Measurements from ENCODE around the gene SRSF5.
A peak's percentile ranks its signal among the peaks of the same experiment; 100 is the strongest.
"Not testable (repeated sequence)": the region's sequence is repeated elsewhere in the genome, so short reads cannot be mapped to it uniquely, and the experiment has no call there.

SRSF5 gene

DNA sequence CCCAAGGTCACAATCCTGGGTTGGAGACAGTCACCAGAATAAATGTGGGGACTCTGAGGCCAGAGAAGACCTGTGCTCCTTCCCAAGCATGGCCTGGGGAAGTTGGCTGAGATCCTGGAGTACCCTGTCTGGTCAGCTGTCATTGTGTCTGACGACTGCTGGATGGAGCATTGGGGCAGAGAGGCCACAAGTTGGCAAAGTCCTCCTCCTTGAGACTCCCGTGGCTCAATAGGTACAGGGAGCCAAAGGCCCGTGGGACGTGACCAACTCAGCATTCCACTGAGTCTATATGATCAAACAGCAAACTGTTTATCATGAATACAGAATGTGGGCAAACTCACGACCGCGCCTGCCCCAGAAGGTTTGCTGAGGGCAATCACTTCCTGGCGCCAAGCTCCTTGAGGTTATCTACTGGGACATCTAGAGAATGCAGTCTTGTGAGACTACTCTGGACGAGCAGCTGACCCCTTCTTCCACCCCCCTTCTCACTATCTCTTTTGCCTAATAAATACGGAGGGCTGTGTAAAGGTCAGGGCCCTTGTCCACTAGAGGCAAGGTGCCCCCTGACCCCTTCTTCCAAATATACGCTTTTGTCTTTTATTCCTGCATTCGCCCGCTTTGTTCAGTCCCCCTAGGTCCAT lies 44.4 kb downstream of the SRSF5 start:
- DNase-seq = no peak

GRCh38 chr14:69811868-69812252 lies 44.9 kb downstream of the SRSF5 start:
- no peak for DNase-seq

DNA sequence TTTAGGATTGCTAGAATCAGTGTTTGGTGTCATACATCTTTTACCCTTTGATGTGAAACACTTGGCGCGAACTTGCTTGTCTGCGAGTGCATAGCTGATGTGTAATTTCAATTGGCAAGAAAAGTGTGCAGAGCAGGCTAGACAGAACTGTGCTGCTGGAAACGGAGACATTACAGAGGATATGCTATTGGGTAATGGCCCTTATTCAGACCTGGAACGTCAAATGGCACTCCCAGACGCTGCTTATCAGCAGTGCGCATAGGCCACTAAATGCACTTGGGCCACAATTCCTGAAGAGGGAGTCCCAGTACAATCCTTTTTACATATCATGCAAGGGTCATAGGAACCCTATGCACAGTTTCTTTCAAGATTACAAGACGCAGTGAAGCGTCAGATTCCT lies 45.8 kb downstream of the SRSF5 start:
- DNase-seq = no peak

- DNase-seq = not testable (repeated sequence)
Measured at GRCh38 chr14:69813346-69813745, 46.4 kb downstream of the SRSF5 start.

DNA sequence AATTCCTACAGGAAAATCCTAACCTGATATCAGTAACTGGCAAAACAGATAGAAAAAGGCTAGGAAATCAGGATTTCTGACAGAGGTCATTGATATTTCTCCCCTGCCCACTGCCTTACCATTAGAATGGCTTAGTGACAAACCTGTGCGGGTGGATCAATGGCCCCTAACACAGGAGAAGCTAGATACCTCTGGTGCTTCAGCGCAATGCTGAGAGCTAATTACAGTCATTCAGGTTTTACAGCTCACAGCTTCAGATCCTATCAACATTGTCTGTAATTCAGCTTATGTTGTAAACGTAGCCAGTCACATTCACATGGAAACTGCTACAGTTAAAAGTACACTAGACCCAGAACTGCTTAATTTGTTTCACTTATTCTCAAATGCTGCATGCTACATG lies 47.5 kb downstream of the SRSF5 start:
- DNase-seq = no peak

GRCh38 chr14:69815556-69815955 lies 48.6 kb downstream of the SRSF5 start:
- no peak for DNase-seq

DNA sequence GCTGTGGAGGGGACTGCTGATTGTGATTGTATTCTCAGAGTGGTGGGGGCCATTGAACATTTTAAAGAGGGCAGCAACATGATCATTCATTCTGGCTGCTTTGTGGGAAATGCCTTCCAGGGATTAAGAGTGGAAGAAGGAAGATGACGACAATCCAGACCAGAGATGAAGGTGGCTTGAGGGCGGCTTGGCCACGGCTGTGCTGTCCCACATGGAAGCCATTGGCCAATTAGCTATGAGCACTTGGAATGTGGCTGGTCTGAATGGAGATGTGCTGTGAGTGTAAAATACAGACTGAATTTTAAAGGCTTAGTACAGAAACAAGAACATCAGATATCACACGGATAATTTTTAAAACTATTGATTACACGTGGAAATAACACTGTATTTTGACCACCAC lies 49.3 kb downstream of the SRSF5 start:
- DNase-seq = no peak

DNA sequence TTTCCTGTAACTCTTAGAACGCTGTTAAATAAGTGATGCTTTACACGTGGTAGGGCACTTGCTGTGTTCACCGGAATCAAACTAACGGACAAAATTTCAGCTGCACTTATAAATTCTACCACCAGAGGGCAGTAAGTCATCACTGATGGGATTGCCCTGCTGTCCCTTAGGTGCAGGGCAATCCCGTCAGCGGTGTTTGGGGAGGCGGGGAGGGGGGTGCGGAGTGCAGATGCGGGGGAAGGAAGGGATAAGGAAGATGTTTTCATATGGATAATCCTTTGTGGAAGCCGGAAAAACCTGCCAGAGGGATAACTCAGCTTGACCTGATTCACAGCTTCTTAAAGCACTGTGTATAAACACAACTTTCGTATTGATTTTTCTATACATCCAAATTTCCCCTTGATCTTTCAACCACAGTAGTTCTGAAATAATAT lies 51.8 kb downstream of the SRSF5 start:
- DNase-seq = peak; percentile 8

GRCh38 chr14:69819607-69820006 lies 52.7 kb downstream of the SRSF5 start:
- DNase-seq = no peak

DNA sequence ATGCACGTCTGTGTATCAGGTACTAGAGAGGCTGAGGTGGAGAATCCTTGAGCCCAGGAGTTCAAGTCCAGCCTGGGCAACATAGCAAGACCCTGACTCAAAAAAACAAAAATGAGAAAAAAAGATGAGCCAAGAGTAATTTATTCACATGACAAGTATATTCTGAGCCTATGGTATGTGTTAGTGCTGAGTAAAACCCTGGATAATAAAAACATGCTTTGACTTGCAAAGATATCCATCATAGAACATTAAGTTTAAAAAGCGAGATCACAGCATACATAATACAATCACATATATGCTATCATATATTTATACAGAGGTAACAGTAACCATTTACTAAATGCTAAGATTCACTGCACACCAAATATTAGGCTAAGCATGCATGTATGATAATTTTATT lies 54.0 kb downstream of the SRSF5 start:
- DNase-seq = no peak

All from amniotic stem cell (primary cell).